Spleen (tissue), 11 donors: ENCODE measurements around the gene OR52I1. TPM values are rescaled to one million over a fixed set of nuclear protein-coding genes. Genes with fewer than 3 reads are reported as not detected.

Source experiments
- DNase-seq: peaks from one replicate; pipeline ENCODE4 v3.0.0-alpha.2; 2020
- H3K27ac ChIP-seq, 8 donors: fragments of 200-600 bp; sonication (generic) in 7 of 8; 1 replicate in 4 of 8; 2 replicates in 4 of 8; pipeline versions ENCODE4 v1.5.0 to v1.8.0; 2016 to 2021; ENCODE audit warnings: inconsistent platforms in 4 of 8, mild to moderate bottlenecking in 4 of 8, moderate library complexity in 1 of 8
- H3K27me3 ChIP-seq, 7 donors: fragments of 200-600 bp; sonication (generic) in 6 of 7; replicated peaks in 1 of 7; 1 replicate in 4 of 7; 2 replicates in 3 of 7; pipeline versions ENCODE4 v1.5.0 to v1.8.0; 2016 to 2021; ENCODE audit warnings: inconsistent platforms in 3 of 7, mild to moderate bottlenecking in 1 of 7
- H3K36me3 ChIP-seq, 6 donors: fragments of 200-600 bp; sonication (generic) in 5 of 6; 1 replicate in 4 of 6; 2 replicates in 2 of 6; pipeline versions ENCODE4 v1.5.0 to v1.8.0; 2016 to 2021; ENCODE audit warnings: inconsistent platforms in 2 of 6
- H3K4me1 ChIP-seq, 6 donors: fragments of 200-600 bp; sonication (generic) in 5 of 6; 1 replicate in 3 of 6; 2 replicates in 3 of 6; pipeline versions ENCODE4 v1.5.0 to v1.8.0; 2016 to 2021; ENCODE audit warnings: inconsistent platforms in 3 of 6
- H3K4me3 ChIP-seq, 8 donors: fragments of 200-600 bp; sonication (generic) in 7 of 8; 1 replicate in 4 of 8; 2 replicates in 4 of 8; pipeline versions ENCODE4 v1.5.0 to v1.8.0; 2016 to 2021; ENCODE audit warnings: inconsistent platforms in 4 of 8, mild to moderate bottlenecking in 4 of 8, moderate library complexity in 2 of 8
- H3K9me3 ChIP-seq, 8 donors: fragments of 200-600 bp; sonication (generic) in 7 of 8; 1 replicate in 4 of 8; 2 replicates in 4 of 8; pipeline versions ENCODE4 v1.5.0 to v1.8.0; 2016 to 2021; ENCODE audit warnings: inconsistent platforms in 4 of 8
- CTCF ChIP-seq, 11 experiments: fragments of 200-600 bp in 7 of 11; fragments of 450-650 bp in 4 of 11; sonication (generic) in 4 of 11; IDR thresholded peaks in 8 of 11; conservative IDR thresholded peaks in 3 of 11; 1 replicate in 7 of 11; 2 replicates in 4 of 11; pipeline versions ENCODE4 v1.4.0 to v1.8.0; 2016 to 2021; ENCODE audit warnings: antibody characterized with exemption in 11 of 11, inconsistent platforms in 4 of 11, mild to moderate bottlenecking in 1 of 11
- POLR2A ChIP-seq, 3 donors: fragments of 450-650 bp; IDR thresholded peaks; one replicate each; pipeline ENCODE4 v1.5.1; 2017; ENCODE audit warnings: antibody characterized with exemption in 3 of 3, mild to moderate bottlenecking in 1 of 3
- POLR2AphosphoS5 ChIP-seq, 3 donors: sonication (generic); formaldehyde crosslinking; IDR thresholded peaks; one replicate each; pipeline ENCODE4 v1.5.1; 2017; ENCODE audit warnings: antibody characterized with exemption in 3 of 3
- WGBS, 5 donors: extraction: QIAGEN DNeasy Blood & Tissue Kit in 3 of 5; methylation state at CpG; one replicate each; pipeline versions ENCODE4 v1.1.5 to v1.1.7; 2013 to 2018; 5-methylcytosine and 5-hydroxymethylcytosine counted together
- intact Hi-C: fragments of 100-400 bp; cut with DNase I; formaldehyde crosslinking; loops from one replicate; pipeline ENCODE4 v1.15.0; 2023; ENCODE audit warnings: low total_unique reads
- polyA plus RNA-seq, 3 donors: library from polyadenylated mRNA; stranded (reverse); fragments of 200-250 nt; gene quantifications; one replicate each; pipeline ENCODE4 v1.2.1, GENCODE V29; 2013
- total RNA-seq, 7 donors: library from RNA; depleted of rRNA in 3 of 7; stranded (reverse); fragments of >200 nt in 3 of 7; fragmentation: NEBNext Ultra II Directional in 4 of 7; extraction: Animal tissue kit (Norgen Biotek cat#: 25700) in 4 of 7; gene quantifications; one replicate each; pipeline versions ENCODE4 v1.1.0 to v1.2.1, GENCODE V29; 2016 to 2021
- donor health status: healthy with polysubstance abuse.
- donor health status: DM: no; HTN: no; CAD: no; lungs with moderate emphysema.
- donor health status: DM: no; HTN: no; CAD: no.
- donor health status: Bipolar disorder and iron deficiency.
- donor health status: healthy.
- donor health status: DM: no; HTN: no; CAD: no.
- donor health status: DM: yes; HTN: yes; CAD: no.

OR52I1 gene
- total and polyA plus RNA-seq, 10 donors: not detected

- H3K27me3 ChIP-seq: no peaks in the 10 kb centered on the region
- TF ChIP-seq POLR2AphosphoS5 (IDR thresholded peaks at IDR 0.05) (no peak), POLR2A (IDR thresholded peaks at IDR 0.05) (no peak), CTCF (IDR thresholded peaks at IDR 0.05 in 8 of 11, conservative IDR thresholded peaks at IDR 0.05 in 3 of 11) (no peak)
- peaks cover 8 to 45% (median 26%) of the 10 kb centered on the region in 6 donors for H3K4me1 ChIP-seq
- 24 to 34% (median 30%) methylated on average over 6 of the region's 6 CpGs for WGBS, 5 donors
- peaks cover 4 to 34% (median 24%) of the 10 kb centered on the region in 6 donors for H3K36me3 ChIP-seq
- H3K27ac ChIP-seq: peak overlapping the region in 5 of 8 donors; percentile 90 to 94 (median 91)
- peak overlapping the region; percentile 60 to 83 (median 70) for H3K4me3 ChIP-seq
- intact Hi-C loops: no loop called here
- no peaks in the 10 kb centered on the region for H3K9me3 ChIP-seq
- DNase-seq: no peak
Observed at GRCh38 chr11:4607096-4607495, 13.3 kb downstream of the OR52I1 start.

- Histone ChIP-seq H3K27ac (peak within 1 kb of the TSS; percentile 77 to 94 (median 90)), H3K9me3 (no peaks in the 10 kb centered on the region), H3K36me3 (peaks cover 3 to 25% (median 16%) of the 10 kb centered on the region in 6 donors), H3K4me3 (peak within 1 kb of the TSS; percentile 60 to 83 (median 70)), H3K4me1 (peaks cover 8 to 45% (median 26%) of the 10 kb centered on the region in 6 donors), H3K27me3 (no peaks in the 10 kb centered on the region)
- peak; percentile 98 for DNase-seq
- TF ChIP-seq CTCF (IDR thresholded peaks at IDR 0.05 in 8 of 11, conservative IDR thresholded peaks at IDR 0.05 in 3 of 11) (peak in 2 of 11 experiments; percentile 18 to 19), POLR2AphosphoS5 (IDR thresholded peaks at IDR 0.05) (peak; percentile 77 to 89 (median 88)), POLR2A (IDR thresholded peaks at IDR 0.05) (peak in 1 of 3 donors; percentile 59)
- 4 to 6% (median 5%) methylated on average over 31 to 43 of the region's 43 CpGs for WGBS, 5 donors
- intact Hi-C loops: no loop called here
Observed at GRCh38 chr11:4607781-4608666, 14.2 kb downstream of the OR52I1 start, which contains the start of gene TRIM68. TRIM68 (minus strand) TSS chr11:4608231; CDS start chr11:4605504, 2,727 bp downstream.

- H3K4me3 ChIP-seq: peak overlapping the region in 3 of 8 donors; percentile 18 to 49 (median 18)
- intact Hi-C loops: no loop called here
- H3K27me3 ChIP-seq: no peaks in the 10 kb centered on the region
- H3K36me3 ChIP-seq: peaks cover 0 to under 1% (median 0%) of the 10 kb centered on the region in 6 donors
- WGBS, 5 donors: 6 to 16% (median 12%) methylated on average over 3 of the region's 3 CpGs
- TF ChIP-seq POLR2AphosphoS5 (IDR thresholded peaks at IDR 0.05) (no peak), POLR2A (IDR thresholded peaks at IDR 0.05) (no peak)
- H3K4me1 ChIP-seq: peaks cover 8 to 40% (median 26%) of the 10 kb centered on the region in 6 donors
- H3K9me3 ChIP-seq: no peaks in the 10 kb centered on the region
- no peak for DNase-seq
- peak overlapping the region; percentile 35 to 77 (median 66) for H3K27ac ChIP-seq
Observed at GRCh38 chr11:4610258-4610935, 16.6 kb downstream of the OR52I1 start.

- Histone ChIP-seq H3K4me1 (peaks cover 2 to 29% (median 14%) of the 10 kb centered on the region in 6 donors), H3K36me3 (no peaks in the 10 kb centered on the region), H3K27ac (no peak overlapping the region), H3K4me3 (no peak overlapping the region), H3K27me3 (no peaks in the 10 kb centered on the region), H3K9me3 (no peaks in the 10 kb centered on the region)
- intact Hi-C loops: no loop called here
- DNase-seq: no peak
- WGBS, 5 donors: 90 to 94% (median 91%) methylated on average over 2 of the region's 2 CpGs
- TF ChIP-seq POLR2AphosphoS5 (IDR thresholded peaks at IDR 0.05): no peak
- no peak for TF ChIP-seq POLR2A (IDR thresholded peaks at IDR 0.05)
- no peak for TF ChIP-seq CTCF (IDR thresholded peaks at IDR 0.05 in 8 of 11, conservative IDR thresholded peaks at IDR 0.05 in 3 of 11)
Observed at GRCh38 chr11:4611986-4612385, 18.1 kb downstream of the OR52I1 start.
